ENCODE measurements around the gene PTF1A.

The PTF1A gene

DNA sequence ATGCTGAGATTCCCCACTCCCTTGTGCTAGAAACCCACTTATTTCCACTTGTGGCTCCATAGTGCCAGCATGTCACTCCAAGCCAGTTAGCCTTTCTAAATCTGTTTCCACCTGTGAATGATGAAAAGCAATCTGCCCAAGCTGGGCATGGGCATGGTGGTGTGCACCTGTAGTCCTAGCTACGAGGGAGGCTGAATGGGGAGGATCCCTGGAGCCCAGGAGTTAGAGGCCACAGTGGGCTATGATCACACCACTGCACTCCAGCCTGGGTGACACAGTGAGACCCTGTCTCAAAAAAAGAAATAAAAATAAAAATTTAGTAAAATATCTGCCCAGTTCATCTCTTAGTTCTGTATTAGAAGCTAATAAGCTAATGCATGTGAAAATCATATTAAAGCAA is 5.0 kb upstream of the PTF1A start:
- no peak for DNase-seq

DNA sequence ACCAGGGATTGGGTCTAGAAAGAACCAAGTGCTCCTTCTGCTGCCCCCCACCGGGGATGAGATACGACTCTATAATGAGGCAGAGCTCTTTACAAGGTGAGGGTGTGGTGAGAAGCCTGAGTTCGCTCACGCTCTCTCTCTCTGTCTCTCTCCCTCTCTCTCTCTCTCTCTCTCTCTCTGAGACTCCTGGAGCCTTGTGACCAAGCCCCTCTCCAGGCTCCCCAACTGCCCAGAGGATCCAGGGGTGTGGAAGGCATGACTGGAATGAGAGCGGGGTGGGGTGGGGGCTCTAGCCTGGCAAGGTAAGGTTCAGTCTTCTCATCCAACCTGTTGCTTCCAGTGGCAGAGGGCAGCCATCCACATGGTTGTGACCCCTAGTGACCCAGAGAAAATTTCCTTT is 3.1 kb upstream of the PTF1A start:
- no peak for DNase-seq

- no peak for DNase-seq
Observed at GRCh38 chr10:23190872-23191763, 994 bp upstream of the PTF1A start.

DNA sequence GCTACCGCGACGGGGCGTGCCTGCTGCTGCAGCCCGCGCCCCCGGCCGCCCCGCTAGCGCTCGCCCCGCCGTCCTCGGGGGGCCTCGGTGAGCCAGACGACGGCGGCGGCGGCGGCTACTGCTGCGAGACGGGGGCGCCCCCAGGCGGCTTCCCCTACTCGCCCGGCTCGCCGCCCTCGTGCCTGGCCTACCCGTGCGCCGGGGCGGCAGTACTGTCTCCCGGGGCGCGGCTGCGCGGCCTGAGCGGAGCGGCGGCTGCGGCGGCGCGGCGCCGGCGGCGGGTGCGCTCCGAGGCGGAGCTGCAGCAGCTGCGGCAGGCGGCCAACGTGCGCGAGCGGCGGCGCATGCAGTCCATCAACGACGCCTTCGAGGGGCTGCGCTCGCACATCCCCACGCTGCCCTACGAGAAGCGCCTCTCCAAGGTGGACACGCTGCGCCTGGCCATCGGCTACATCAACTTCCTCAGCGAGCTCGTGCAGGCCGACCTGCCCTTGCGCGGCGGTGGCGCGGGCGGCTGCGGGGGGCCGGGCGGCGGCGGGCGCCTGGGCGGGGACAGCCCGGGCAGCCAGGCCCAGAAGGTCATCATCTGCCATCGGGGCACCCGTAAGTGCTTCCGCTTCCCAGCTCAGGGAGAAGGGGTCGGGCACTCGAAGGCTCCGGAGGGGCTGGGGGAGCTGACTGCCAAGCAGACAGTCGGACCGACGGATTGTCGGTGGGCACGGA is 761 bp downstream of the PTF1A start:
- no peak for DNase-seq

DNA sequence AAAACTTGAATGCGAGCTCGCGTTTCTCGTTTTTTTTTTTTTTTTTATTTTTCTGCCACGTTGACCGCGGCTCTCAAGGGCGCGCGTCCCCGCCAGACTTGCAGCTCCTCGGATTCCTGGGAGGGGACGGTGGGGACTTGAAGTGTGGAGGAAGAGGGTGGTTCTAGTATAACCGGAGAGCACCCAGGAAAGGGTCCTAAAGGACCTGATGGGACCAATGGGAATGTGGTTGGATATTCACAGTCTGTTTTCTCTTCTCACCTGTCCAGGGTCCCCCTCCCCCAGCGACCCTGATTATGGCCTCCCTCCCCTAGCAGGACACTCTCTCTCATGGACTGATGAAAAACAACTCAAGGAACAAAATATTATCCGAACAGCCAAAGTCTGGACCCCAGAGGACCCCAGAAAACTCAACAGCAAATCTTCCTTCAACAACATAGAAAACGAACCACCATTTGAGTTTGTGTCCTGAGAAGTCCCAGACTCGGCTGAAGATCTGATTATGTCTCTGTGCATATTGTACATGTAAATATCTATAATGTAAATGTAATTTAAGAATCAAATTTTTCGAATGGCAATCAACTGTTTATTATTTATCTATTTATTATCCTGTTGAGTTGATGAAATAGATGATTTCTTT is 1.4 kb downstream of the PTF1A start:
- DNase-seq, result no peak

DNA sequence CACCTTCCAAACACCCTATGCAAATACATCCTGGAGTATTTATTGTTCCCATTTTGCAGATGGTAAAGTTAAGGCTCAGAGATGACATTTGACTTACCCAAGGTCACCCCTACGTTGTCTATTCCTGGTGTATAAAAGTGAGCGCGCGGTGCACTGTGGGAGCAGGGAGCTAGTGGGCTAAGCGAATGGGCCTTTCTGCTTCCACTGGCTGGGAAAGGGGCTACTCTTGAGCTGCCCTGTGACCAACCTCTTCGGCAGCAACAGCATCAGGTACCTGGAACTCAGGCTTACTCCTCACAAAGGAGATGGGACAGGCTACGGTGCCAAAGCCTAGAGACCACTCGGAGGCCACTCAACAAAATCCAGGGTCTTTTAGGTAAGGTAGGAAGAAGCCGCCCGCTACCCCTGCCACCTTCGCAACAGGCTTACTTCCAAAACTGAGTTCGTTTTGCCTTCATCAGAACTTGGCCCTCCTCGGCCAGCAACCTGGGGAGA is 2.4 kb downstream of the PTF1A start:
- no peak for DNase-seq

DNA sequence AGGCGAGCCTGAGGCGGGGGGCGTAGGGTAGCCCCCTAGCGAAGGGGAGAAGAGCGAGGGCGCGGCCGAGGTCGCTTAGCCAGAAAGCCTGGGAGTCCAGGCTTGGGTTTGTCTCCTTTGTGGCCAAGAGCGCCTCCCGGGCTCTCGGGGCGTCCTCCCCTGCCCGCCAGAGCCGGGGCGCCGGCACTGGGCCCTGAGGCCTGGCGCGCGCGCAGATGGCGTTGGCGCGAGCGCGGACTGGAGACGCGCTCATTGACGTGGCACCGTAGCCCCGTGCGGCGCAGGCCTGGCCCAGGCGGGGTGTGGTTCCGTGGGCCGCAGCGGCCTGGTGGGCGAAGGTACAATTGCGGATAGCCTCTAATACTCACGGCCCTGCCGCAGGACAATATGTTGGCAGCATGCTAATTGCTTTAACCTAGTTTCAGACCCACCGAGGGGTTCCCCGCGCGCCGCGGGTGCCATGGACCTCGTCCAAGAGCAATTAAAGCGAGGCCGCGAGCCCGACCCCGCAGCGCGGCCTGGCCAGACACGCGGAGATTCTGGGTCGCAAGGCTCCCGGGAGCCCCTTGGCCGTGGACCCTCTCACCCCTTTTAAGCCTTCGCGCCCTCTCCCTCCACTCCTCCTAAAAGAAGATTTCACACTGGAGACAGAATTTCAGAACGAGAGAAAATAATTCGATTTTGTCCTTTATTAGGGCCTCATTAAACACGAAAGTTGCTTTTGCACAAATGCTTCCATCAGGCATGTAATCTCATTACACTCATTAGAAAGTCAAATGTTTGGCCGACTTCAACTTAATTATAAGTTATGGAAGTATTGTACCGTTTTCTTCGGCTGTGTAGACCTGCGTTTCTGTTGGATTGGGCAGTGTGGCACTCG is 3.1 kb downstream of the PTF1A start:
- DNase-seq, result no peak

DNA sequence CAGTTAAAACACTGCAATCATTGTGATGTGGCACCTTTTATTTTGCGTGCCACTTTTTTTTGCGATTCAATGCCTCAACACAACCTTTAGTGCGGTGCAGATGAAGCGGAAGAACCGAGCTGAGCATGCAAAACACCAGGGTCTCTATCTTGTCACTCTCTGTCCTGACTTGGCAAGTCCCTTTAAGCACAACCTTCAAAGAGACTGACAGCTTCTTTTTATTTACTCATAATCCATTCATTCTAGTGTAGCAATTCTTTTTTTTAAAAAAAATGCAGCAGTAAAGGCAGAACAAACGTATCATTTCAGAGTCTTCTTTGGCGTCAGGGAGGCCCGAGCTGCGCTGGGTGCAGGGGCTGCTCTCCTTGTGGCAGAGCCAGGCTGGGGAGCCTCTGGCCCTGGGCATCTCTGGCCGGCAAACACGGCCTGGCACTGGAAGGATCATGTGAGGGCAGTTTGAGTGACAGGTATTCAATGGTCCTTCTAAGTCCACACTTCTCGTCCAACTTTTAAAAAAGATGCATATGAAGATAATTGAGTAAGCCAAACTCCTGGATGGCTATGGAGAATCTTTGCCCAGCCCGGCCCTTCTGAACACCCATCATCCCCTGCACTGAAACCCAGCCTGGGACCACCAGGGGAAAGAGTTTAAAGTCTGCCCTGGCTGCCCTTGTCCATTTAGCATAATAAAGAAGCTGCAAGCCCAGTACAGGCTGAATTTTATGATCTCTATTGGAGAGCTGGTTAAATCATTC is 3.9 kb downstream of the PTF1A start:
- DNase-seq, result no peak

DNA sequence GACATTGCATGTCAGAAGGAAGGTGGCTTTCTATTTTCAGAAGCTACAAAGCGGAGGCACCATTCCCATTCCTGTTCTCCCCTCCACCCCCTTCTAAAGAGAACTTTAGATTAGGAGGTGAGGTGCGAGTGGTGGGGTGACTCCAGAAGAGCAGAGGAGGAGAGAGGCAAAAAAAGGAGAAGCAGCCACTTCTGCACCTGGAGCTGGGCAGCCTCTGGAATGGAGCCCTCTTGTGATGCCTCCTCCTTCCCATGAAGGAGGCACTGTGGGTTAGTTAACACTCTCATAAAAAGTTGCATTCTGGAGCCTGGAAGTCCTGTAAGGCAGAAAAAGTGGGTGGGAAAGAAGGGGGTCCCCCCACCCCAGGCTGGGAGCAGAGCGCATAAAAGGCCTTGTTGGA is 4.8 kb downstream of the PTF1A start:
- DNase-seq, result peak; percentile 57

- DNase-seq, result peak; percentile 57
Observed at GRCh38 chr10:23197416-23197861, 5.3 kb downstream of the PTF1A start.

- DNase-seq, result peak; percentile 43
Observed at GRCh38 chr10:23198610-23198939, 6.5 kb downstream of the PTF1A start.

DNA sequence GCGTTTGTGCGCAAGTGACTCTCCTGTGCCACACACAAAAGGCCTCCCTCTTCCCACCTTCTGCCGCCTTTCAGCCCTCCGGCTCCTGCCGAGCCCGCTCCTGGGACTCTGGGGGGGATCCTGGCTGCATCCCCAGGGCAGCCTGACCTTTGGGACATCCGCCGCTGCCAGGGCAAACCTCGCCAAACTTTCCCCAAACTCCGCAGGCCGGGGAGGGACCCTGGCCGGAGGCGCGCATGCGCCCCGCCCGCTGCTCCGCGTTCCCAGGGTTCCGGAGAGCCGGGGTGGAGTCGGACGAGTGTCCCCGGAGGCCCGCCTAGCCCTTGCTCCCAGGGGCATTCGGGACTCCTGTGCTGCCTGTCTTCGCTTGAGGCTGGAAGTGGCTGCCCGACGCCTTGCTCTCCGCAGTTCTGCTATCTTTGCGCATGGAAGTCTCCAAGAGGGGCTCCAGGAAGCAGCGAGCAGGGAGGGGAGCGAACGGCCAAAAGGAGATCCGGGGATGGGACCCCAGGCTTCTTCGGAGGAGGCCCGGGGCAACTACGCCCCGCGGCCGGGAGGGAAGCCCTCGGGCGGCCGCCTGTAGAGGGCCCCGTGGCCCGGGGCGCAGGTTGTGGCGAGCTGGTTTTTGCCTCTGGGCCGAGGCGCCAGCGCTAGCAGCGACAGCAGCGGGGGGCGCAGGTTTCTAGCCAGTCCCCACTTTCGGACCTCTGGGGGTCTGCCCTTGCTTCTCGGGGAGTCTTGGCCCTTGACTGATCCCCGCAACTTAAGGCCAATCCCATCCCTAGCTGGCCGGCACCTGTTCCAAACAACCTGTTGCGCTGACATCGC is 7.0 kb downstream of the PTF1A start:
- DNase-seq, result no peak

GRCh38 chr10:23199768-23200511 is 7.8 kb downstream of the PTF1A start:
- no peak for DNase-seq

DNA sequence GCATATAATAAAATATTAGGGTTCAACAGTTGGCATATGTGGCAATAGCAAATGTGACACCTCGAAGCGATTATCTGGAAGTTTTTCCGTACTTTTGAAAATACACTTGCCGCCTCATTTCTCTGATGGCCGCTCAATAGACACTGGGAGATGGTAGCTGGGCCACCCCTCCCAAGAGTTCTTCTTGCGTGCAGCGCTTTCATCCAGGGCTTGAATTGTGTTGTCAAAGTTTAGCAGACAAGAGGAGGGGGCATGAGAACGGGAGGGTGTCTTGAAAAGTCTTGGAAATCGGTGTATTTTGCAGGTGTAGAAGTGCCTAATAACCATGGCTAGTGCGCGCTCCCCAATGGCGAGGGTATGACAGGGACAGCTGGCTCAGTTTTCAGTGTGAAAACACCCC is 8.5 kb downstream of the PTF1A start:
- DNase-seq, result no peak

DNA sequence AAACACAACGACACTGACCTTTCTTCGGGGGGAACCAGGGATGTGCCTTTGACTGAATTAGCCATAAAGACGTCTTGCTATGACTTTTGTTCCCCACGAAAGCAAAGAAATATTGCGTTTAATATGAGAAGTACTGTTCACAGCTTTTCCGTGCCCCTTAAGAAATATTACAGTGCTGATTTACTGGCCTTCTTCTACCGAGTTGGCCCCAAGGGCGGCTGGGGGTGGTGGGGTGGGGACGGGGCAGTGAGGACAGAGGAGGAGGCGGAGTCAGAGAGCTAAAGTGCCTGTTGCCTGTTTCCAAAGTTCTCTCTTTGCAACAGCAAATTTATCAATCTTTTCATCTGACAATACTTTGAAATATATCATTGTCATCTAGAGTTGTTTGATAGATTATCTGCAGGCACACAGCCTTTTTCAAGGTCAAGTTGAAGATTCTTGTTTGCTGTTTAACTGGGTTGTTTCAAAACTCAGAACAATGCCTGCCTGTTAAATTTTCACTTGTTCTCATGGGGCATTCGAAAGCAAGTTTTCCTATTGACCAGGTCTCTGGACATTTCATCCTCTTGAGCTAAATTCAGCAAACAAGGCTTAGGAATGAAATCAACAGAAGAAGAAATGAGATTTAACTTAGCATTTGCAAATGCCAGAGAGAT is 9.0 kb downstream of the PTF1A start:
- DNase-seq, result no peak

- no peak for DNase-seq
Observed at GRCh38 chr10:23201837-23202236, 9.7 kb downstream of the PTF1A start.

DNA sequence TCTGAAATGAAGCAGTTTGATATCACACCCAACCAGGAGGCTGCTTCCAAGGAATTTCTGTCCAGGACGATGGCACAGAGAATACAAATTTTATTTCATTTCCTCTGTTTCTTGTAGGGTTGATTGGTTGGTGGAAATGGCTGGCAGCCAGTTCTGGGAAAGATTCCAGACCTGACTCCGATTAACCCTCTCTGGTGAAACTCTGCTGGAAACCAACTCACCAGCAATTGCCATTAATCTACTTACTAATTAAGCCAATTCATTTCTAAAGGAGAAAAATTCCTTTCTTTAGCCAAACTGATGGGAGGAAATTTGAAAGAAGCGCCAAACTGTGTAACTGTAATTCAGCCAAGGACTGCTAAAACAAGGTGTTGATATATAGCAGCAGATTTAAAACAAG is 10.7 kb downstream of the PTF1A start:
- DNase-seq, result no peak

DNA sequence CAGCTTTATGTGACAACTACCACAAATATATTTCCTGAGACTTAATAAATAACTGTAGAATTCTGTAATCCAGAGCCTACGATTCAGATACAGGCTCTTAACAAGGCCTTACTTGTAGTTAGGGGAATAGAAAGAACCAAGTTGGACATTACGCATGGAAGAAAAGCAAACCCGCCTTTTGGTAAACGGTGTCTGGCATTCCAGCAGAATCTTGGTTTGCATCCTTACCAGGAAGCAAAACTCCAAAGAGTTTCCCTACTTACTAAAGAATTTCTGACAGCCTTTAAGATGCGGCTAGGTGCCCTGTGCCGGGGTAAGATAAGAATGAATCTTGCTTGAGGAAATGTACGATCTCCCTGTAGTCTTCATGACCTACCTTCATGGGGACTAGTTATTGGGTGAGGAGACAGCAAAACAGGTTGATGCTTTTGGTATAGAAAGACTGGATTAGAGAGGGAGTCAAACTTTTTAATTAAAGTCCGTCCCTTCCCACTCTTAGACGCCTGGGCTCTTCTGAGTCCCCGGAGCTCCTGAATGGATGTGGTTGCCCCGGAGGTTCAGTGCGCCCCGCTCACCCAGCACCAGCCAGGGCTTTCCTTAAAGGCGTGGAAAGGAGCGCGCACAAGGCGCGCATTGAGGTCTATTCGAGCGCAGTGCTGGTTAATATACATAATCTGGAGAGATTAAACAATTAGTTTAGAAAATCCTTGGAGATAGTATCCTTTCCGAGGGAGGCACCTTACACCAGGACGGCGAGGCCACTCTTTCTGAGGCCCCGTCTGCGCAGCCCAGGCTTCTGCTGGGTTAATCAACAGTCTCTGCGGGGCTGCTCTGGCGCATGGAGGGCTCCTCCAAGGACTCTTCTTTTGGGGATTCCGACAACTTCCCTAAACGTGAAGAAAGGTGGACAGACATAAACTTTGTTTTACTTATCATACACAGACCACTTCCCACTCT is 11.5 kb downstream of the PTF1A start:
- DNase-seq, result no peak
